Measurements from ENCODE around the gene CCR5. TPM values are rescaled to one million over a fixed set of nuclear protein-coding genes. Genes with fewer than 3 reads are reported as not detected.

The CCR5 gene
- total and polyA plus RNA-seq, 9 of the 15 experiments (the other 6 are each of a cell fraction or from before 2014, with no cell fraction given) = not detected

DNA sequence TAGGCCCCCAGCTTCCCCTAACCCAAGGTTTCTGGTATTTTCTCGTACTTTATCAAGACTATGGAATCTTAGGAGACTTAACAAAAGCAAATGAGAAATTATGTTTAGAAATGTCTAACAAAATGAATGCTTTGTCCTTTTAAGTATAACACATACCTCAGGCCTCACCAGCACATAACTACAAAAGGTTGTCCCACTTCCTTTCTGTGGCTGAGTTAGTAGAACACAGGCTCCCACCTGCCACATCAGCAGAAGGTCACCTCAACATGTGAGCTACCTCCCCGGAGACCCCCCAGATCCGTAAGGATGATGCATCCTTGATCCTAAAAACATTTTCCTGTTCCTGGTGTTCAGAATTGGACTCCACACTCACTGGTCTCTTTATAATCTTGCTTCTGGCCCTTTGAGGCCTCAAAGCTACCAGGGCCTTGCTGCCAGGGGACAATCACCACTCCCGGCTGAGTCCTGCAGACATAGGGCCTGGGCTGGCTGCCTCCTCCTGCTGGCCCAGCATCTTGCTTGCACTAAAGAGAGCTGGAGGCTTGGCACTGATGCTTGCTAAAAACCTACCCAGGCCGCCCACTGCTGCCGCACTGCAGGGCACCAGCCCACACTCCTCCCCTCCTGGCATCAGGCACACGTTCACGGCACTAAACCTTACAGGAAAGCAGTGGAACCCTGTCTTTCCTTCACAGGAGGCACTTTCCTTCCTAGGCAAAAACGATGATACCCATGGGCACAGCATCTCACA, 39.2 kb downstream of the CCR5 start:
- POLR2A ChIA-PET = interaction anchor here (0.9 to 2.3 kb wide), 2 partner anchors 10 to 13 kb away, joined by 3 to 7 read pairs; no protein-coding TSS in a partner anchor
- intact Hi-C loops (cut with micrococcal nuclease) (no loop called here), in situ Hi-C loops (cut with MboI) (loop anchor here (25.0 kb wide), 1 partner anchor 1373 kb away; the partner anchor contains the start of gene CLEC3B)
- Histone ChIP-seq H3K4me2 (ENCODE audit: insufficient read depth, low read length) (no peak overlapping the region), H3K79me2 (ENCODE audit: control insufficient read depth, insufficient read depth, low read length) (peaks cover 2% of the 10 kb centered on the region; the same call in 1 of the 3 replicates), H2AFZ (ENCODE audit: low read depth, low read length) (no peak overlapping the region), H4K20me1 (replicated peaks; ENCODE audit: control insufficient read depth, insufficient read depth, low read length) (no peaks in the 10 kb centered on the region), H3K9me3 (replicated peaks; ENCODE audit: control insufficient read depth, insufficient read depth, low read depth, low read length) (no peaks in the 10 kb centered on the region; the same call in 1 of the 2 replicates), H3K27me3 (ENCODE audit: control insufficient read depth in 2 of 2, insufficient read depth in 2 of 2, low read length in 2 of 2) (no peaks in the 10 kb centered on the region), H3K36me3 (ENCODE audit: control insufficient read depth, insufficient read depth, low read length) (no peaks in the 10 kb centered on the region), H3K4me1 (replicated peaks in 1 of 2; ENCODE audit: control insufficient read depth in 2 of 2, insufficient read depth in 2 of 2, low read length in 2 of 2) (peaks cover 25 to 42% of the 10 kb centered on the region in 2 experiments), H3K4me3 (no peak overlapping the region), H3K9me1 (ENCODE audit: control insufficient read depth, insufficient read depth, low read length) (no peaks in the 10 kb centered on the region), H3K9ac (ENCODE audit: insufficient read depth in 1 of 2, low read depth in 2 of 2, low read length in 2 of 2) (0 out of 4 replicates have a peak overlapping the region, but pooled peaks of 1 of the 2 experiments have one; percentile 10), H3K27ac (ENCODE audit: extremely low read depth, low read depth, low read length) (no peak overlapping the region)
- WGBS (ENCODE audit: insufficient coverage, low coverage, missing lambda C conversion rate) = 81% methylated on average over 9 of the region's 9 CpGs
- DNase-seq (ENCODE audit: extremely low read depth in 1 of 4, low spot score in 3 of 4) (no peak), ATAC-seq (no peak), FAIRE-seq (no peak)
- BruUV-seq (replicated peaks) = no TSS peak
- CTCF ChIA-PET (ENCODE audit: low intra/inter-chr PET ratio) = no interaction called here
- TF ChIP-seq HINFP (tag; conservative IDR thresholded peaks at IDR 0.05; ENCODE audit: low read depth) (no peak), BHLHE40 (IDR thresholded peaks at IDR 0.05; ENCODE audit: low read length) (no peak), AFF1 (IDR thresholded peaks at IDR 0.05; ENCODE audit: low read depth in 1 of 2, partially characterized antibody in 2 of 2) (no peak)
- TF ChIP-seq, protein P1, sequence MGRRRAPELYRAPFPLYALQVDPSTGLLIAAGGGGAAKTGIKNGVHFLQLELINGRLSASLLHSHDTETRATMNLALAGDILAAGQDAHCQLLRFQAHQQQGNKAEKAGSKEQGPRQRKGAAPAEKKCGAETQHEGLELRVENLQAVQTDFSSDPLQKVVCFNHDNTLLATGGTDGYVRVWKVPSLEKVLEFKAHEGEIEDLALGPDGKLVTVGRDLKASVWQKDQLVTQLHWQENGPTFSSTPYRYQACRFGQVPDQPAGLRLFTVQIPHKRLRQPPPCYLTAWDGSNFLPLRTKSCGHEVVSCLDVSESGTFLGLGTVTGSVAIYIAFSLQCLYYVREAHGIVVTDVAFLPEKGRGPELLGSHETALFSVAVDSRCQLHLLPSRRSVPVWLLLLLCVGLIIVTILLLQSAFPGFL (CRISPR knock-in tag; IDR thresholded peaks at IDR 0.05) = no peak

Measured in K562 (cell line).